Right lobe of liver (tissue), 4 donors: ENCODE measurements around the gene TMEM33.

ENCODE experiments used
- CTCF ChIP-seq, 4 donors: fragments of 200-600 bp in 3 of 4; fragments of 450-650 bp in 1 of 4; IDR thresholded peaks; one replicate each; pipeline versions ENCODE4 v1.5.1 to v1.8.0; 2016 to 2022; ENCODE audit warnings: antibody characterized with exemption in 4 of 4, mild to moderate bottlenecking in 2 of 4
- POLR2A ChIP-seq: fragments of 450-650 bp; IDR thresholded peaks from one replicate; pipeline ENCODE4 v1.6.1; 2017; ENCODE audit warnings: antibody characterized with exemption, mild to moderate bottlenecking
- donor health status: DM: no; HTN: no; CAD: no.
- donor health status: DM: no; HTN: no; CAD: no.
- donor health status: DM: no; HTN: yes; CAD: no.

- TF ChIP-seq CTCF (IDR thresholded peaks at IDR 0.05): no peak
- no peak for TF ChIP-seq POLR2A
Measured at GRCh38 chr4:41982716-41983115, 47.5 kb downstream of the TMEM33 start.
